NCI-H446 (cell line): ENCODE data around the gene FCF1.
"Not testable (repeated sequence)": the region's sequence is repeated elsewhere in the genome, so short reads cannot be mapped to it uniquely, and the experiment has no call there.

Source experiments
- DNase-seq, 2 experiments: peaks; one replicate each; lab custom pipeline; 2025; lab: John Stamatoyannopoulos, UW

FCF1 gene

DNA sequence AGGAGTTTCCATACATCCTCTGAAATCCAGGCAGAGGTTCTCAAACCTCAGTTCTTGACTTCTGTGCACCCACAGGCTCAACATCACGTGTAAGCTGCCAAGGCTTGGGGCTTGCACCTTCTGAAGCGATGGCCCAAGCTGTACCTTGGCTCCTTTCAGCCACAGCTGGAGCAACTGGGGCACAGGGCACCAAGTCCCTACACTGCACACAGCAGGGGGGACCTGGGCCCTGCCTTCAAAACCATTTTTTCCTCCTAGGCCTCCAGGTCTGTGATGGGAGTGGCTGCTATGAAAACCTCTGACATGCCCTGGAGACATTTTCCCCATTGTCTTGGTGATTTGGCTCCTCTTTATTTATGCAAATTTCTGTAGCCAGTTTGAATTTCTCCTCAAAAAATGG lies 10.7 kb upstream of the FCF1 start:
- no peak for DNase-seq

- no peak for DNase-seq
Observed at GRCh38 chr14:74703043-74703442, 9.9 kb upstream of the FCF1 start.

DNA sequence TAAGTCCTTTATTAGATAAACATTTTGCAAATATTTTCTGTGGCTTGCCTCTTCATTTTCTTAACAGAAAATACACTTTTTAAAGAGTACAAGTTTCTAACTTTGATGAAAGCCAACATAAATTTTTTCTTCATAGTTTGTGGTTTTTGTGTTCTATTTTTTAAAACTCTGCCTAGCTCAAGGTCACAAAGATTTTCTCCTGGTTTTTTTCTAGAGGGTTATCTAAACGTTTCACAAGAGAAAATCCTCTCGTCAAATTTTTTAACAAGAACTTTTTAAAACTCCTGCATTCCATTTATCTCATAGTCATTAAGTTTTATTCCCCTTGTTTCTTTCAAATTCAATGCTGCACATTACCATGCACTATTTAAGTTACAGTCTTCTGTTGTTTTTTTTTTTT lies 8.3 kb upstream of the FCF1 start:
- DNase-seq = no peak

- DNase-seq = no peak
Observed at GRCh38 chr14:74705613-74706500, 7.1 kb upstream of the FCF1 start.

- DNase-seq = no peak
Observed at GRCh38 chr14:74710480-74710879, 2.5 kb upstream of the FCF1 start.

DNA sequence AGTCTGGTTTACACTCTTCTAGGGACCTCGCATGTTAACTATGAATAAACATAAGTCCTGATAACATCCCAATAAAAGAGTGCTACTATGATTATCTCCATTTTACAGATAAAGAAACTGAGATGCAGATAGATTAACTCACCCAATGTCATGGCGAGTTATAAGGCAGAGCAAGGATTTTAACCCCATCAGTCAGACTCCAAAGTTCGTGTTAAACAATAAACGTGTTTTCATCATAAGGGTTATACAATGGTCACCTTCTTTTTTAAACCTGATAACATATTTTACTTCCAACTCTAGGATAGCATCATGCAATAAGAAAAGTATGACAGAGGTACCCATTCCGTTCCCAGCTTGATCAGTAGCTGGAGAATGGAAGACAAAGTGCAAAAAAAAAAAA lies 1.3 kb upstream of the FCF1 start:
- no peak for DNase-seq

GRCh38 chr14:74713395-74713735 lies 421 bp downstream of the FCF1 start:
- no peak for DNase-seq

- no peak for DNase-seq
Observed at GRCh38 chr14:74720526-74720925, 7.6 kb downstream of the FCF1 start.

DNA sequence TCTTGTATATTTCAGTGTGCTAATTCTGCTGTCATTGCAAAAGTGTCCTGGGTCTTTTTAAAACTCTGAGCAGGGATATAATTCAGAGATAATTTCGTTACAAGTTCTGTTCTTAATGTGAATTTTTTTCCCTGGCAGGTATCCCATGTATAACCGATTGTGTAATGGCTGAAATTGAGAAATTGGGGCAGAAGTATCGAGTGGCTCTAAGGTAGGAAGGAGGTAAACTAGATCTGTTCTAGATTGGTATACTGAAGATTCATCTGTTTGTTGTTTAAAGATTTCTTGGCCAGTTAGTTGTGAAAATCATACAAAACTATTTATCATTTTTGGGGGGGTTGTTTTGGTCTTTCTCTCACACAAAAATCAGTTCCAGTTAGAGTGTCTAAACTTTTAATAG lies 10.2 kb downstream of the FCF1 start:
- no peak for DNase-seq

- DNase-seq = no peak
Observed at GRCh38 chr14:74732387-74732786, 19.4 kb downstream of the FCF1 start.

GRCh38 chr14:74733221-74733620 lies 20.3 kb downstream of the FCF1 start:
- DNase-seq = no peak

DNA sequence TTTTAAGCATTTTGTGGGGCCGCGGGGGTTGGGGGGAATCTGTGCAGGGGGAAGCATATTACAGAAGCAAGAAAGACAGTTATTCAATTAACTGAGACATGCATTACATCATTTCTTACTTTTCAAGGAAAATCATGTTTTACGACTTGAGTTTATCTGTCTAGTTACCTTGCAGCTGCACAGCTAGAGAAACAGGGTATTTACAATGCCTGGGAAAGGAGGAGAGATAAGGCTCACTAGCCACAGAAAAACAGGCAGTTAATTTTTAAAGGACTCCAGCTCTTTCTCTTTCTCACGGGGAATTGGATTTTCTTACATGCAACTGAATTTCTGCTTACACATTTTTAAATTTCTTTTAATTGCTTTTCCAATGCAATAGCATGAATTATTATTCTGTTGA lies 22.2 kb downstream of the FCF1 start:
- no peak for DNase-seq

DNA sequence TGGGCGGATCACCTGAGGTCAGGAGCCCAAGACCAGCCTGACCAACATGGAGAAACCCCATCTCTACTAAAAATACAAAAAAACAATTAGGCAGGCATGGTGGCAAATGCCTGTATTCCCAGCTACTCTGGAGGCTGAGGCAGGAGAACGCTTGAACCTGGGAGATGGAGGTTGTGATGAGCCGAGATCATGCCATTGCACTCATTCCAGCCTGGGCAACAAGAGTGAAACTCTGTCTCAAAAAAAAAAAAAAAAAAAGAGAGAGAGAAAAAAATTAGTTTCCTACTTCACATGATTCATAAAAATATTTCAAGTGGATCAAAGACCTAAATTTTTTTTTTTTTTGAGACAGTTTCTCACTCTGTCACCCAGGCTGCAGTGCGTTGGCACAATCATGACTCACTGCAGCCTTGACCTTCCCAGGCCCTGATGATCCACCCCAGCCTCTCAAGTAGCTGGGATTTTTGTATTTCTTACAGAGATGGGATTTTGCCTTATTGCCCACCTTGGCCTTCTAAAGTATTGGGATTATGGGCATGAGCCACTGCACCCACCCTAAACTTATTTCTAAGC lies 24.9 kb downstream of the FCF1 start:
- DNase-seq = no peak

DNA sequence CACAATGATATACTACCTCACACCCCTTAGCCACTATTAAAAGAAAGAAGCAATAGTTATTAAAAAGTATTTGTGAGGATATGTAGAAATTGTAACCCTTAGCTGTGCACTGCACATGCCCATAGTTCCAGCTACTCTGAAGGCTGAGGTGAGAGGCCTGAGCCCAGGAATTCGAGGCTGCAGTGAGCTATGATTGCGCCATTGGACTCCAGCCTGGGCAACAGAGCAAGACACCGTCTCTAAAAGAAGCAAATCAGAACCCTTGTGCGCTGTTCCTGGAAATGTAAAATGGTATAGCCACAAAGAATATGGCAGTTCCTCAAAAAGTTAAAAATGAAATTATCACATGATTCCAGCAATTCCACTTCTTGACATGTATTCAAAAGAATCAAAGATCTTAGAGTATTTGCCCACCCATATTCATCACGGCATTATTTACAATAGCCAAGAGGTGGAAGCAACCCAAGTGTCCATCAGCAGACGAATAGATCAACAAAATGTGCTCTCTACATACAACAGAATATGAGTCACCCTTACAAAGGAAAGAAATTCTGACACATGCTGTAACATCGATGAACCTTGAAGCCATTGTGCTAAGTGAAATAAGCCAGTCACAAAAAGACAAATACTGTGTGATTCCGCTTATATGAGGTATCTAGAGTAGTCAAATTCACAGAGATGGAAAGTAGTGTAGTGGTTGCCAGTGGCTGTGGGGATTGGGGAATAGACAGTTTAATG lies 26.5 kb downstream of the FCF1 start:
- no peak for DNase-seq

- no peak for DNase-seq
Observed at GRCh38 chr14:74747237-74747636, 34.3 kb downstream of the FCF1 start.

- no peak for DNase-seq
Observed at GRCh38 chr14:74754157-74754556, 41.2 kb downstream of the FCF1 start.

DNA sequence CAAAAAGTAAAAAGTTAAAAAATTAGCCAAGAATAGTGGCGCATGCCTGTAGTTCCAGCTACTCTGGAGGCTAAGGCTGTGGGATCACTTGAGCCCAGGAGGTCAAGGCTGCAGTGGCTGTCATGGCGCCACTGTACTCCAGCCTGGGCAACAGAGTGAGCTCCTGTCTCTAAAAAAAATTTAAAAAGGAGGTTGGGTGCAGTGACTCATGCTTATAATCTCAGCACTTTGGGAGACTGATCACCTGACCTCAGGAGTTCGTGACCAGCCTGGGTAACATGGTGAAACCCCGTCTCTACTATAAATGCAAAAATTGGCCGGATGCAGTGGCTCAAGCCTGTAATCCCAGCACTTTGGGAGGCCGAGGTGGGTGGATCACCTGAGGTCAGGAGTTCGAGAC lies 42.0 kb downstream of the FCF1 start:
- DNase-seq = no peak

DNA sequence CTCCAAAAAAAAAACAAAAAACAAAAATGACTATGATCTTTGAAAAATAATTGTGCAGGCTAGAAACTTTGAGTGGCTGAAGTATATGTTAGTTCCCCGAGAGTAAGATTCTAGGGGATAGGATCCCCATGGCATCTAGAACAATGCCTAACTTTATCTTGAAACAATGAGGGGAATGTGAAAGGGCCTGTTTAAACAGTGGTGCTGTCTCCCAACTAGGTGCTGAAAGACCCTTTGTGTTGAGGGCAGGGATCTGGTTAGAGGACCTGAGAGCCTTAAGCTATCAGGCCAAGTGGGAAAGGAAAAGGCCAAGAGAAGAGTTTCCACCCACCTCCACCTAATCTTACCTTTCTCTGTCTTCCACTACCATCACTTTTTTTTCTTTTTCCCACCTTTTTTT lies 43.4 kb downstream of the FCF1 start:
- no peak for DNase-seq

DNA sequence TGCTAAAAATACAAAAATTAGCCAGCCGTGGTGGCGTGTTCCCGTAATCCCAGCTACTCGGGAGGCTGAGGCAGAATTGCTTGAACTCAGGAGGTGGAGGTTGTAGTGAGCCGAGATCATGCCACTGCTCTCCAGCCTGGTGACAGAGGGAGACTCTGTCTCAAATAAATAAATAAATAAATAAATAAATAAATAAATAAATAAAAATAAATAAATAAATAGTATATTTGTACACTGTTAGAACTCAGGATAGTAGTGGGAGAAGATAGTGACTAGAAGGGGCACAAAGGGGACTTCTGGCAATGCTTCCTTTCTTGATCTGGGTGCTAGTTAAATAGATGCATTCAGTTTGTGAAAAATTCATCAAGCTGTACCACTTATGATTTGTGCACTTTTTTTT lies 45.6 kb downstream of the FCF1 start:
- not testable (repeated sequence) for DNase-seq

- DNase-seq = peak; percentile 89 to 98
Observed at GRCh38 chr14:74762917-74763802, 50.2 kb downstream of the FCF1 start, which contains the start of gene YLPM1. TSS of gene YLPM1 (plus strand) at chr14:74763316. CDS start at chr14:74763490, 174 bp downstream.

DNA sequence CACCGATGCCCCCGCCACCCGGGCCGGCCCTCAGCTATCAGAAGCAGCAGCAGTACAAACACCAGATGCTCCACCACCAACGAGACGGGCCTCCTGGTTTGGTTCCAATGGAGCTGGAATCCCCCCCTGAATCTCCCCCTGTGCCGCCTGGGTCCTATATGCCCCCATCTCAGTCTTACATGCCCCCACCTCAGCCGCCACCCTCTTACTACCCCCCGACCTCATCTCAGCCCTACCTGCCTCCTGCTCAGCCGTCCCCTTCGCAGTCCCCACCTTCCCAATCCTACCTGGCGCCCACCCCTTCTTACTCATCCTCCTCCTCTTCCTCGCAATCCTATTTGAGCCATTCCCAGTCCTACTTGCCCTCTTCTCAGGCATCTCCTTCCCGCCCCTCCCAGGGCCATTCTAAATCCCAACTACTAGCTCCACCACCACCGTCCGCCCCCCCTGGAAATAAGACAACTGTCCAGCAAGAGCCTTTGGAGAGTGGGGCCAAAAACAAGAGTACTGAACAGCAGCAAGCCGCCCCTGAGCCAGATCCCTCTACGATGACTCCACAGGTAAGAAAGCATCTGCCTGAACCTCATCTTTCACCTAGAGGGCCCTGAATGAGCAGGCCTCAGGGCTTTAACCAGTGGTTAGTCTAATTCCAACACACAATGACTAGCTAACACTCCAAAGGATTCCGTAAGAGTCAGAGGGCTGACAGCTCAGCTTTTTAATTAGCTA lies 51.0 kb downstream of the FCF1 start:
- no peak for DNase-seq
